Peyer's patch (tissue), 4 donors: ENCODE measurements around the gene SLC8A2. TPM values are rescaled to one million over a fixed set of nuclear protein-coding genes. Genes with fewer than 3 reads are reported as not detected.

ENCODE experiments used
- DNase-seq, 3 donors: peaks; one replicate each; pipeline ENCODE4 v3.0.0-alpha.2; 2017 to 2019
- H3K27ac ChIP-seq, 4 donors: fragments of 200-600 bp; sonication (generic); one replicate each; pipeline ENCODE4 v1.5.1; 2016 to 2019
- H3K27me3 ChIP-seq, 2 donors: fragments of 200-600 bp; sonication (generic); one replicate each; pipeline ENCODE4 v1.5.1; 2019
- H3K36me3 ChIP-seq, 3 donors: fragments of 200-600 bp; sonication (generic); one replicate each; pipeline ENCODE4 v1.5.1; 2016 to 2019
- H3K4me1 ChIP-seq, 4 donors: fragments of 200-600 bp; sonication (generic); one replicate each; pipeline ENCODE4 v1.5.1; 2016 to 2019
- H3K4me3 ChIP-seq, 4 donors: fragments of 200-600 bp; sonication (generic); 1 replicate in 3 of 4; 2 replicates in 1 of 4; pipeline ENCODE4 v1.5.1; 2016 to 2019; ENCODE audit warnings: mild to moderate bottlenecking in 1 of 4
- H3K9me3 ChIP-seq, 4 donors: fragments of 200-600 bp; sonication (generic); one replicate each; pipeline ENCODE4 v1.5.1; 2016 to 2019; ENCODE audit warnings: mild to moderate bottlenecking in 1 of 4
- CTCF ChIP-seq, 6 experiments: fragments of 450-650 bp in 4 of 6; fragments of 200-600 bp in 2 of 6; sonication (generic) in 1 of 6; IDR thresholded peaks; one replicate each; pipeline ENCODE4 v1.5.1; 2017 to 2019; ENCODE audit warnings: antibody characterized with exemption in 6 of 6, mild to moderate bottlenecking in 3 of 6, moderate library complexity in 1 of 6
- POLR2A ChIP-seq, 2 donors: fragments of 450-650 bp; IDR thresholded peaks; one replicate each; pipeline ENCODE4 v1.5.1; 2017; ENCODE audit warnings: antibody characterized with exemption in 2 of 2, mild to moderate bottlenecking in 2 of 2, moderate library complexity in 2 of 2
- total RNA-seq, 4 donors: library from RNA; depleted of rRNA; stranded (reverse); fragments of >200 nt; gene quantifications; one replicate each; pipeline ENCODE4 v1.1.0, GENCODE V29; 2016

The SLC8A2 gene
- total RNA-seq, 4 donors from 2014 or later = 0.53 to 0.85 TPM; not detected in 2

GRCh38 chr19:47461876-47462275 lies 9.8 kb downstream of the SLC8A2 start:
- Histone ChIP-seq H3K27me3 (peaks cover 0 to 6% of the 10 kb centered on the region in 2 donors), H3K4me3 (no peak overlapping the region), H3K27ac (no peak overlapping the region), H3K36me3 (no peaks in the 10 kb centered on the region), H3K9me3 (no peaks in the 10 kb centered on the region), H3K4me1 (peaks cover 0 to 7% (median 0%) of the 10 kb centered on the region in 4 donors)
- no peak for TF ChIP-seq CTCF (IDR thresholded peaks at IDR 0.05)
- TF ChIP-seq POLR2A (IDR thresholded peaks at IDR 0.05) = no peak
- no peak for DNase-seq

GRCh38 chr19:47459477-47459876 lies 12.2 kb downstream of the SLC8A2 start:
- H3K4me1 ChIP-seq = peaks cover 0 to 8% (median 0%) of the 10 kb centered on the region in 4 donors
- peaks cover 0 to 6% (median 2%) of the 10 kb centered on the region in 4 donors for H3K9me3 ChIP-seq
- H3K4me3 ChIP-seq = no peak overlapping the region
- H3K36me3 ChIP-seq = no peaks in the 10 kb centered on the region
- no peak for DNase-seq
- peaks cover 0 to 8% of the 10 kb centered on the region in 2 donors for H3K27me3 ChIP-seq
- no peak overlapping the region for H3K27ac ChIP-seq
- no peak for TF ChIP-seq CTCF (IDR thresholded peaks at IDR 0.05)
- no peak for TF ChIP-seq POLR2A (IDR thresholded peaks at IDR 0.05)

GRCh38 chr19:47458672-47459071 lies 13.0 kb downstream of the SLC8A2 start:
- Histone ChIP-seq H3K4me1 (peaks cover 0 to 8% (median 0%) of the 10 kb centered on the region in 4 donors), H3K4me3 (no peak overlapping the region), H3K27ac (no peak overlapping the region), H3K9me3 (peaks cover 0 to 6% (median 2%) of the 10 kb centered on the region in 4 donors), H3K27me3 (peaks cover 0 to 8% of the 10 kb centered on the region in 2 donors), H3K36me3 (no peaks in the 10 kb centered on the region)
- no peak for DNase-seq
- TF ChIP-seq CTCF (IDR thresholded peaks at IDR 0.05) (no peak), POLR2A (IDR thresholded peaks at IDR 0.05) (no peak)

GRCh38 chr19:47456721-47457474 lies 14.8 kb downstream of the SLC8A2 start:
- H3K9me3 ChIP-seq = peaks cover 0 to 6% (median 2%) of the 10 kb centered on the region in 4 donors
- no peaks in the 10 kb centered on the region for H3K36me3 ChIP-seq
- TF ChIP-seq POLR2A (IDR thresholded peaks at IDR 0.05) = no peak
- no peak for TF ChIP-seq CTCF (IDR thresholded peaks at IDR 0.05)
- H3K27me3 ChIP-seq = peaks cover 0 to 8% of the 10 kb centered on the region in 2 donors
- peaks cover 0 to 8% (median 0%) of the 10 kb centered on the region in 4 donors for H3K4me1 ChIP-seq
- no peak for DNase-seq
- no peak overlapping the region for H3K27ac ChIP-seq
- H3K4me3 ChIP-seq = no peak overlapping the region

GRCh38 chr19:47450478-47450877 lies 21.2 kb downstream of the SLC8A2 start:
- Histone ChIP-seq H3K27ac (no peak overlapping the region), H3K27me3 (peaks cover 0 to 11% of the 10 kb centered on the region in 2 donors), H3K36me3 (no peaks in the 10 kb centered on the region), H3K9me3 (peaks cover 0 to 7% (median under 1%) of the 10 kb centered on the region in 4 donors), H3K4me1 (peaks cover 0 to 26% (median 4%) of the 10 kb centered on the region in 4 donors), H3K4me3 (no peak overlapping the region)
- TF ChIP-seq POLR2A (IDR thresholded peaks at IDR 0.05) (no peak), CTCF (IDR thresholded peaks at IDR 0.05) (no peak)
- no peak for DNase-seq
